ENCODE data around the gene PCK2.

The PCK2 gene

GRCh38 chr14:24072881-24073877, 20.9 kb upstream of the PCK2 start:
- DNase-seq = no peak
- in situ Hi-C loops (cut with HindIII; ENCODE audit: low pct_ligation_motif_present, low pct_unique_long_range_greater_than_20kb, low sequenced_read_pairs) = no loop called here

GRCh38 chr14:24074625-24075484, 19.3 kb upstream of the PCK2 start:
- no peak for DNase-seq

GRCh38 chr14:24075485-24076301, 18.4 kb upstream of the PCK2 start:
- in situ Hi-C loops (cut with HindIII; ENCODE audit: low pct_ligation_motif_present, low pct_unique_long_range_greater_than_20kb, low sequenced_read_pairs) = no loop called here
- DNase-seq = no peak

More at GRCh38 chr14:24074625-24075484, 19.3 kb upstream of the PCK2 start:
- in situ Hi-C loops (cut with HindIII; ENCODE audit: low pct_ligation_motif_present, low pct_unique_long_range_greater_than_20kb, low sequenced_read_pairs) = no loop called here

GRCh38 chr14:24076302-24076601, 17.9 kb upstream of the PCK2 start:
- DNase-seq = no peak
- in situ Hi-C loops (cut with HindIII; ENCODE audit: low pct_ligation_motif_present, low pct_unique_long_range_greater_than_20kb, low sequenced_read_pairs) = no loop called here

GRCh38 chr14:24077086-24077485, 17.0 kb upstream of the PCK2 start:
- no peak for DNase-seq
- in situ Hi-C loops (cut with HindIII; ENCODE audit: low pct_ligation_motif_present, low pct_unique_long_range_greater_than_20kb, low sequenced_read_pairs) = no loop called here

- in situ Hi-C loops (cut with HindIII; ENCODE audit: low pct_ligation_motif_present, low pct_unique_long_range_greater_than_20kb, low sequenced_read_pairs) = no loop called here
- DNase-seq = no peak
Observed at GRCh38 chr14:24078146-24078545, 16.0 kb upstream of the PCK2 start.

GRCh38 chr14:24079491-24080141, 14.5 kb upstream of the PCK2 start:
- no peak for DNase-seq
- in situ Hi-C loops (cut with HindIII; ENCODE audit: low pct_ligation_motif_present, low pct_unique_long_range_greater_than_20kb, low sequenced_read_pairs) = no loop called here

GRCh38 chr14:24080142-24080530, 14.0 kb upstream of the PCK2 start:
- in situ Hi-C loops (cut with HindIII; ENCODE audit: low pct_ligation_motif_present, low pct_unique_long_range_greater_than_20kb, low sequenced_read_pairs) = no loop called here
- DNase-seq = no peak

- DNase-seq = peak; percentile 11
- in situ Hi-C loops (cut with HindIII; ENCODE audit: low pct_ligation_motif_present, low pct_unique_long_range_greater_than_20kb, low sequenced_read_pairs) = no loop called here
Observed at GRCh38 chr14:24080888-24081738, 13.0 kb upstream of the PCK2 start.

GRCh38 chr14:24081739-24082211, 12.3 kb upstream of the PCK2 start:
- DNase-seq = no peak
- in situ Hi-C loops (cut with HindIII; ENCODE audit: low pct_ligation_motif_present, low pct_unique_long_range_greater_than_20kb, low sequenced_read_pairs) = no loop called here

- in situ Hi-C loops (cut with HindIII; ENCODE audit: low pct_ligation_motif_present, low pct_unique_long_range_greater_than_20kb, low sequenced_read_pairs) = no loop called here
- DNase-seq = no peak
Observed at GRCh38 chr14:24082411-24083080, 11.6 kb upstream of the PCK2 start.

GRCh38 chr14:24083462-24083861, 10.6 kb upstream of the PCK2 start:
- in situ Hi-C loops (cut with HindIII; ENCODE audit: low pct_ligation_motif_present, low pct_unique_long_range_greater_than_20kb, low sequenced_read_pairs) = no loop called here
- no peak for DNase-seq

GRCh38 chr14:24084440-24084839, 9.7 kb upstream of the PCK2 start:
- DNase-seq = no peak
- in situ Hi-C loops (cut with HindIII; ENCODE audit: low pct_ligation_motif_present, low pct_unique_long_range_greater_than_20kb, low sequenced_read_pairs) = no loop called here

GRCh38 chr14:24085215-24085614, 8.9 kb upstream of the PCK2 start:
- DNase-seq = no peak
- in situ Hi-C loops (cut with HindIII; ENCODE audit: low pct_ligation_motif_present, low pct_unique_long_range_greater_than_20kb, low sequenced_read_pairs) = no loop called here

- no peak for DNase-seq
Observed at GRCh38 chr14:24086193-24086955, 7.7 kb upstream of the PCK2 start.

GRCh38 chr14:24087004-24087403, 7.1 kb upstream of the PCK2 start:
- DNase-seq = no peak
- in situ Hi-C loops (cut with HindIII; ENCODE audit: low pct_ligation_motif_present, low pct_unique_long_range_greater_than_20kb, low sequenced_read_pairs) = no loop called here

More at GRCh38 chr14:24086193-24086955, 7.7 kb upstream of the PCK2 start:
- in situ Hi-C loops (cut with HindIII; ENCODE audit: low pct_ligation_motif_present, low pct_unique_long_range_greater_than_20kb, low sequenced_read_pairs) = no loop called here
